Measurements from ENCODE around the gene CAPZA1.

GRCh38 chr1:112674986-112675727 is 55.5 kb downstream of the CAPZA1 start:
- TF ChIP-seq CTCF (IDR thresholded peaks at IDR 0.05; ENCODE audit: insufficient read depth, low read depth, low read length) (no peak), EZH2 (IDR thresholded peaks at IDR 0.05; ENCODE audit: insufficient read depth, low read length) (no peak)
